Measurements from ENCODE around the gene TOR1B. TPM values are rescaled to one million over a fixed set of nuclear protein-coding genes. Genes with fewer than 3 reads are reported as not detected.
"Not testable (repeated sequence)": the region's sequence is repeated elsewhere in the genome, so short reads cannot be mapped to it uniquely, and the experiment has no call there.

Gene TOR1B
- total RNA-seq, 1 donor from 2014 or later = 28.0 TPM

DNA sequence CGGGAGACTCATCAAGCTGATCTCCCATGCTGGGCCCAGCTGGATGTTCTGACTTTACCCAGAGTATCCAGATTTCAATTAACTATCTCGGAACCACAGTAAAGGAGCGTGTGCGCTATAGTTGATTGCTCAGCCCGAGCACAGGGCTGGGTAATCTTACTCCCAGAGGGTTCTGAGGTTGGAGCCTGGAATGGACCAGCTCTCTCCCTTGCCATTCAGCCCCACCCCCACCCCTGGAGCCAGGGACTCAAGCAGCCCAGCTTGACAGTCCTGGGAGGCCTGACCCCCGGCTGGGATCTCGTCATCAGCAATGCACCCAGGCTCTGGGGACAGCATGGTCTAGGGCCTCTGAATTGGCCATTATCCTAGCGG is 26.4 kb upstream of the TOR1B start:
- intact Hi-C loops (cut with micrococcal nuclease) = no loop called here

DNA sequence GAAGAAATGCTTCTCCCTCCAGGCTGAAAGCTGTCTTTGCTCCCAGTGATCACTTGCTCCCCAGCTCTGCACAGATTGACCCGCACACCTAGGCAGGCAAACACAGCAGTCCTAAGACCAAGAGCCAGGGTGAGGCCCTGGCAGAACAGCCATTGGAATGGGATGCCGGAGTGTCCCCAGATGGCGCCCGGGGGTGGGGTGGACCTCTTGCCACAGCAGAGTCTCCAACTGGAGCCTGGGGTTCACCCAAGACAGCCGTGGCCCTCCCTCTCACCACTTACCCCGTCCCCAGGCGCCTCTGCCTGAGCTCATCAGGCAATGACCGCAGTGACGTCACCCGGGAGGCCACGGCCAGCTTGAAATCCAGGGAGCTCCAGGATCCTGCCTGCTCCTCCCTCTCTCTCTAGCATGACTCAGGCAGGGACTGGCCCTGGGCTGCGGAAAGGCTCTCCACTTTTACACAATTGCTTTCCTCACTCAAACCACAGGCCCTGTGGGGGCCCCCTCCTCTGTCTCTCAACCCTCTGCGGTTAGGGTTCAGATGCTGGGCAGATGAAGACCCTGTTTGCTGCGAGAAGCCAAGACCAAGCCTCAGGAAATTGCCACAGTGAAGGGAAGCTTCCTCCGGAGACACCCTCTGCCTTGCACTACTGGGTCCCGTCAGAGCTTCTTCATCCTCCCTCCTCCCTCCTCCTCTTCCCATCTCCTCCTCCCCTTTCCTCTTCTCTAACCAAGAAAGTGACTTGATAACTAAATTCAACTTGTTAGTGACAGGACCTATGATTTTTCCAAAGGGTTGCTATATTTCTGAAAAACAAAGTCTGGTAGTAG is 25.8 kb upstream of the TOR1B start:
- intact Hi-C loops (cut with micrococcal nuclease) = no loop called here

DNA sequence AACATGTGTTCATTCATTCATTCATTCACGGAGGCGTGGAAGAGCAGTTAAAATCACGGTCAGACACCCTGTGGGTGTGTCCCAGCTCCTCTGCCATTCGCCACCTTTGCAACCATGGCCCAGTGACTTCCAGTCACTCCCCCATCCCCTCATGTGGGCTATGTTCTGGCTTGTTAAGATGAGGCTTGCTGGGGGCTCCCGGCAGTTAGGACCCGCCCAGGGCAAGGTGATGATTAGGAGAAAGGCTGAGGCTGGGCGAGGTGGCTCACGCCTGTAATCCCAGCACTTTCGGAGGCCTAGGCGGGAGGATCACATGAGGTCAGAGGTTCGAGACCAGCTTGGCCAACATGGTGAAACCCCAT is 25.2 kb upstream of the TOR1B start:
- intact Hi-C loops (cut with micrococcal nuclease) = no loop called here

DNA sequence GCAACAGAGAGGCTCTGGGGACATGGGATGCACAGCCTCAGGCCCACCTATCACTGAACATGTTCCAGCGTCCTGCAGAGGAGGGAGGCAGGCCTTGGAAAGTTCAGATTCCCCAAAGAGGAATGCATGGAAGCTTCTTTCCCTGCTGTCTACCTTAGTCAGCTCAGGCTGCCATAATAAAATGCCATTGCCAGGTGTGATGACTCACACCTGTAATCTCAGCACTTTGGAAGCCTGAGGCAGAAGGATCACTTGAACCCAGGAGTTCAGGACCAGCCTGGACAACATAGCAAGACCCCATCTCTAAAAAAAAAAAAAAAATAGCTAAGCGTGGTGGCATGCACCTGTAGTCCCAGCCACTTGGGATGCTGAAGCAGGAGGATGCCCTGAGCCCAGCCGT is 24.5 kb upstream of the TOR1B start:
- intact Hi-C loops (cut with micrococcal nuclease) = no loop called here

DNA sequence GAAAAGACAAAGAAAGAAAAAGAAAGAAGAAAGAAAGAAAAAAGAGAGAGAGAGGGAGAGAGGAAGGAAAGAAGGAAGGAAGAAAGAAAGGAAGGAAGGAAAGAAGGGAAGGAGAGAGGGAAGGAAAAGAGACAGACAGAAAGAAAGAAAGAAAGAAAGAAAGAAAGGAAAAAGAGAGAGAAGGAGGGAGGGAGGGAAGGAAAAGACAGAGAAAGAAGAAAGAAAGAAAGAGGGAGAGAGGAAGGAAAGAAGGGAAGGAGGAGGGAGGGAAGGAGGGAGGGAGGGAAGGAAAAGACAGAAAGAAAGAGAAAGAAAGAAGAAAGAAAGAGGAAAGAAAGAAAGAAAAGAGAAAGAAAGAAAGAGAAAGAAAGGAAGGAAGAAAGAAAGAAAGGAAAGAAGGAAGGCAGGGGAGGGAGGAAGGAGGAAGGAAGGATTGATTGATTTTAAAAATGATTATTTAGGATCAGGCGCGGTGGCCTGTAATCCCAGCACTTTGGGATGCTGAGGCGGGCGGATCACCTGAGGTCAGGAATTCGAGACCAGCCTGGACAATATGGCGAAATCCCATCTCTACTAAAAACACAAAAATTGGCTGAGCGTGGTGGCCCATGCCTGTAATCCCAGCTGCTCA is 23.3 kb upstream of the TOR1B start:
- intact Hi-C loops (cut with micrococcal nuclease) = no loop called here

DNA sequence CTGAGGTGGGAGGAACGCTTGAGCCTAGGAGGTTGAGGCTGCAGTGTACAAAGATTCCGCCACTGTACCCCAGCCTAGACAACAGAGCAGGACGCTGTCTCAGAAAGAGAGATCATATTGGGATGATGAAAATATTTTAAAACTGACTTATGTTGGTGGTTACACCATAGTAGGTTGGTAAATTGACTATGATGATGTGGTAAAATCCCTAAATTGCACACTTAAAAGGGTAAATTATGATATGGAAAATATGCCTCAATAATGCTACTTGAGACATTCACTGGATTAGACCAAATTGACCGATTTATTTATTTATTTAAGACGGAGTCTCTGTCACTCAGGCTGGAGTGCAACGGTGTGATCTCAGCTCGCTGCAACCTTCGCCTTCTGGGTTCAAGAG is 21.9 kb upstream of the TOR1B start:
- intact Hi-C loops (cut with micrococcal nuclease) = no loop called here

DNA sequence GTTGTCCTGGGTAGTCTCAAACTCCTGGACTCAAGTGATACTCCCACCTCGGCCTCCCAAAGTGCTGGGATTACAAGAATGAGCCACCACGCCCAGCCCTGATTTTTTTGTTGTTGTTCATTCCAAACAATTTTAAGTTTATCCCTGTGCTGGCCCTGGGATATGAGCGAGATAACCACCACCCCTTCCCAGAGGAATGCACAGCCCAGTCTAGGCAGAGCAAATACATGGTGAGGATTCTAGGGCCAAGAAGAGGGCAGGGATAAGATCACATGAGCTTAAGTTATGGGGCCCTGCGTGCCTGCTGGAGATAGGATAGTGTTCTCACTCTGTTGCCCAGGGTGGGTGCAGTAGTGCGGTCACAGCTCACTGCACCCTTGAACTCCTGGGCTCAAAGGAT is 21.0 kb upstream of the TOR1B start:
- intact Hi-C loops (cut with micrococcal nuclease) = loop anchor here (2.0 kb wide), 1 partner anchor 643 kb away; no protein-coding TSS in a partner anchor

DNA sequence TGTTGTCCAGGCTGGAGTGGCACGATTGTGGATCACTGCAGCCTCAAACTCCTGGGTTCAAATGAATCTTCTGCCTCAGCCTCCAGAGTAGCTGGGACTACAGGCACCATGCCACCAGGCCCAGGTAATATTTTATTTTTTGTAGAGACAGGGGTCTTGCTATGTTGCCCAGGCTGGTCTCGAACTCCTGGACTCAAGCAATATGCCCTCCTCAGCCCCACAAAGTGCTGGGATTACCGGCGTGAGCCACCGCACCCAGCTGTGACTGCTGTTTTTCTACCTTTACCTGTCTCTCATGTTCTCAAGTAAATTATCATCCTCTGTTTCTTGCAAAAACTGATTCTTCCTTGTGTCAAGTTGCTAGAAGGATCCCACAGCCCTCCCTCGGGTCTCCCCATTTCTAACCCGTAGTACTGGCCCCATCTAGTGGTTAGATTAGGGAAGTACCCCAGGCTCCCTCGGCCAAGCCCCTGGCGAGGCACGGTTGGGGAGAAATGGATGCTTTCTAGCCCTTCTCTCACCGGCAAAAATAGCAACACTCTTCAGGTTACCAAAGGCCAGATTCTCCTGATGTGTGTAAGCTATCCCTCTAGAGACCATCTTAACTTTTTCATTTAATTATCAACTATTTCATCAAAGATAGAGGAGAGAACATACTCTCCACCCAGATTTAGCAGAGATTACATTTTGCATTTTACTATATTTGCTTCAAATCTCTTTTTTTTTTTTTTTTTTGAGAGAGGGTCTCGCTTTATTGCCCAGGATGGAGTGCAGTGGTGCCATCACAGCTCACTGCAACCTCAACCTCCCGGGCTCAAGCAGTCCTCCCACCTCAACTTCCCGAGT is 19.2 kb upstream of the TOR1B start:
- intact Hi-C loops (cut with micrococcal nuclease) = loop anchor here (1.0 to 2.0 kb wide), 5 partner anchors 46 to 645 kb away; partner anchors contain the start of gene ASB6

DNA sequence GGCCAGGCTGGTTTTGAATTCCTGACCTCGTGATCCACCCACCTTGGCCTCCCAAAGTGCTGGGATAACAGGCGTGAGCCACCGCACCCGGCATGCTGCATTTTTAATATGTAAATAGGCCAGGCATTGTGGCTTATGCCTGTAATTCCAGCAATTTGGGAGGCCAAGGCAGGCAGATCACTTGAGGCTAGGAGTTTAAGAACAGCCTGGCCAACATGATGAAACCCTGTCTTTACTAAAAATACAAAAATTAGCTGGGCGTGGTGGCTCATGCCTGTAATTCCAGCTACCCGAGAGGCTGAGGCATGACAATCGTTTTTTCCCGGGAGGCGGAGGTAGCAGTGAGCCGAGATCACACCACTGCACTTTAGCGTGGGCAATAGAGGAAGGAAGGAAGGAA is 18.0 kb upstream of the TOR1B start:
- intact Hi-C loops (cut with micrococcal nuclease) = not testable (repeated sequence)

DNA sequence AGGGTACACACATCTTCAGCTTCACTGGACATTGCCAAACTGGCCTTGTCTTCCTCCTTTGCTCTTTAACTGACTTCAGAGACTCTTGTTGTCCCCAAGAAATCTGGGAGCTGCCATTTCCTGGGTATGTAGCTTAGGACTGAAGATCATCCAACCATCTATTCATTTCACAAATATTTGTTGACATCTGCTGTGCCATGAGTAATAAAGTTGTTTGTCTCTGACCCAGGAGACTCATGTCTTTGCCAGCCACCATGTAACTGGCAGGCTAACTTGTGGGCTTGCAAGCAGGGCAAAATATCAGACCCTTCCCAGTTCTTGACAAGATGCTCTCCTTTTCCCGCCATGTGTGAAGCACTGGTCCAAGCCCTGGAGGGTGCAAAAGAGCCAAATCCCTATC is 17.1 kb upstream of the TOR1B start:
- intact Hi-C loops (cut with micrococcal nuclease) = no loop called here

DNA sequence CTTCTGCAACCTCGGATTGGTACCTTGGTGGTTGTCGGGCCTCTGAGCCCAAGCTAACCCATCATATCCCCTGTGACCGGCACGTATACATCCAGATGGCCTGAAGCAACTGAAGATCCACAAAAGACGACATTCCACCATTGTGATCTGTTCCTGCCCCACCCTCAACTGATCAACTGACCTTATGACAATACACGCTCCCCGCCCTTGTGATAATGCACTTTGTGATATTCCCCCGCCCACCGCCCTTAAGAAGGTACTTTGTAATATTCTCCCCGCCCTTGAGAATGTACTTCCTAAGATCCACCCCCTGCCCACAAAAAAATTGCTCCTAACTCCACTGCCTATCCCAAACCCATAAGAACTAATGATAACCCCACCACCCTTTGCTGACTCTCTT is 16.5 kb upstream of the TOR1B start:
- intact Hi-C loops (cut with micrococcal nuclease) = no loop called here

DNA sequence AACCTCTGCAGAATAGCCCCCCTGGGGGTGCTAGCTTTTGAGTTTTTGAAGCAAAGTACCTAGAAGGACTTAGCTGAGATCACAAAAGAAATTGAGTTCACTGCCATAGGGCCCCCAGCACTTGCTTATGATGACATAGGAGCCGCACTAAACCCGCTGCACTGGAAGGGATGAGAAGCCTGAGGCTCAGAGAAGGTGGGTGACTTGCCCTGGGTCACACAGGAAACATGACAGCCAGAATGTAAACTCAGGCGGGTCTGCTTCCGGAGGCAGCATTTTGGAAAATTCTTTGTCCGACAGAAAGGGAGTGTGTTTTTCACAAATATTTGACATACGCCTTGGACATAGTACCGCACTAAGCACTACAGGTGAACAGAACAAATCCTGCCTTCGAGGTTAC is 8.4 kb upstream of the TOR1B start:
- intact Hi-C loops (cut with micrococcal nuclease) = loop anchor here (5.0 kb wide), 1 partner anchor 303 kb away; no protein-coding TSS in a partner anchor

DNA sequence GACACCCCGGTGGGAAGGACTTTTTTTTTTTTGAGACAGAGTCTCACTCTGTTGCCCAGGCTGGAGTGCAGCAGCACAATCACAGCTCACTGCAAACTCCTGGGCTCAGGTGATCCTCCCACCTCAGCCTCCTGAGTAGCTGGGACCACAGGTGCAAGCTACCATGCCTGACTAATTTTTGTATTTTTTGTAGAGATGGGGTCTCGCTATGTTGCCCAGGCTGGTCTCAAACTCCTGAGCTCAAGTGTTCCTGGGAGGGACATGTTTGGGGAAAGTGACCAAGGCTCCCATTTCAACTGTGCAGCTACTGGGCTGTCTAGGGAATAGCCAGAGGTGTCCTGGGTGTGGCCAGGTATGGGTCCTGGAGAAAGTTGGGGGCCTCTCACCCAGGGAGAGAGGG is 7.0 kb upstream of the TOR1B start:
- intact Hi-C loops (cut with micrococcal nuclease) = not testable (repeated sequence)

DNA sequence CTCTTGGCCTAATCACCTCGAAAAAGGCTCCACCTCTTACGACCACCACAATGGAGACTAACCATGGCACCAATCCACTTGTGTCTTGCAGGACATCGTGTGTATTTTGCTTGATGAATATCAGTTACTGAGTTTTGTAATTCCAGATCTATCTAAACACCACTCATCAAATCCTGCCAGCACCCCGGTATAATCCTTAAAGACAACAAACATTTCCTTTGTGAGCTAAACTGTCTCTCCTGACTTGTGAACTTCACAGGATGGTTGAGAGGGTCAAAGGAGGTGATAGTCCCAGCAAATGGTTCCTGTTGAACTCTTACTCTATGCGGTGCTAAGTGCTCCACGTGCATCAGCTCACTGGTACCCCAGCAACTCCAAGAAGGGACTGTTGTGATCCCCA is 4.0 kb upstream of the TOR1B start:
- intact Hi-C loops (cut with micrococcal nuclease) = no loop called here

DNA sequence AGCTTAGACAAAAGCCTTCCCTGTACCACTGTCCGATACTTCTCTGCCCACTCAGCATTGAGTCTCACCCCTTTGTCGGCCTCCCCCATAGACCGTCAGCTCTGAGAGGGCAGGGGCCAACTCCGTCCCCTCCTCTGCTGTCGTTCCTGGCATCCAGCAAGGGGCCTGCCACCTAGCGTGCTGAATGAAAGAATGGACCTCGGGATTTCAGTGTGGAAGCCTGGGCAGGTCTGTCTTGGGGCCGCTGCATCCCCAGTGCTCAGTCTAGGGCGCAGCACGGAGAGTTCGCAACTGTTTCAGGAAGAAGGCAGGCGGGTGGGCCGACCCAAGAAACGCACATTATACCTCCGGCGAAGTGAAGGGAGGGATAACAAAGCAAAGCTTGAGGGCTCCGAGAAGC is 1.5 kb upstream of the TOR1B start:
- intact Hi-C loops (cut with micrococcal nuclease) = loop anchor here (5.0 kb wide), 1 partner anchor 66 kb away; no protein-coding TSS in a partner anchor

DNA sequence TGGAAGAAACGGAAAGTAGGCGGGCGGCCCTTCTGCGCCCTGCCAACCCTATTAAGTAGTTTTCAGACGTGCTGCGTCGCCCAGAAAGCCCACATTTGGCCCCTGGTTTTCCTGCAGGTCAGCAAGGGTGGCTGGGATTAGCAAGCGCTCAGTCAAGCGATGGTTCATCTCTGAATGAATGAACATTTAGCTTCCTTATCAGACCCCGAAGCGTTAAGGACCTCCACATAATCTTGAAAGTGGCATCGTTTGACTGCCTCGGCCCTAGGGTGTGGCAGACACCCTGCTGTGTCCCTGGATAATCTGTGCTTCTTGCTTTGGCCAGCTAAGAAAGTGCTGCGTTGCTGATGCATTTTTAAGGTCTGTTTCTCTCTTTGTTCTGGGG is 684 bp downstream of the TOR1B start:
- intact Hi-C loops (cut with micrococcal nuclease) = loop anchor here (1.0 to 5.0 kb wide), 7 partner anchors 21 to 692 kb away; partner anchors contain the start of genes C9orf78, GPR107, PTPA and TOR1A

DNA sequence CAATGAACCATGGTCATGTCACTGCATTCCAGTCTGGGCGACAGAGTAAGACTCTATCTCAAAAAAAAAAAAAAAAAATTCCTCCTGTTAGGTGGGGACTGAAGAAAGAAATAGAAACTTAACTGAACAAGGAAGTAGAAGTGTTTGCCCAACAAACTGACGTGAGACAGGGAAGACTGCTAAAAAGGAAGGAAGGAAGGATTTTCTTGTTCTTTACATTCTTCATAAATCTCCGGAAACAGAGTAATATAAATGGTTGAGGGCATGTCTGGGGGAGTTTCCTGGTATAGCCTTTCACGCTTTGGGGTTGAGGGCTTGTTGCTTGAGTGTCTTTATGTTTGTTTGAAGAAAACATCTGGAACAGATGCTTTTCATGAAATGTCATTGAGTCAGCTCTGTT is 3.1 kb downstream of the TOR1B start:
- intact Hi-C loops (cut with micrococcal nuclease) = no loop called here

DNA sequence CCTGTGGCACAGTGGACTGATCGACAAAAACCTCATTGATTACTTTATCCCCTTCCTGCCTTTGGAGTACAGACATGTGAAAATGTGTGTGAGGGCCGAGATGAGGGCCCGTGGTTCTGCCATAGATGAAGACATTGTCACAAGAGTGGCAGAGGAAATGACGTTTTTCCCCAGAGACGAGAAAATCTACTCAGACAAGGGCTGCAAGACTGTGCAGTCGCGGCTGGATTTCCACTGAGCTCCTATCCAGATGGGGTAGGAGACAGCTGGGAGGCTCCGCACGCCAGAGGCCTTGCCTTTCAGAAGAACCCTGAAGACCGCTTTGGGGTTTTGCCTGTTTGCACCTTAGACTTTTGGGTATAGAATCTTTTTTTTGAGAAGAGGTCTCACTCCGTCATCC is 6.4 kb downstream of the TOR1B start:
- intact Hi-C loops (cut with micrococcal nuclease) = no loop called here

DNA sequence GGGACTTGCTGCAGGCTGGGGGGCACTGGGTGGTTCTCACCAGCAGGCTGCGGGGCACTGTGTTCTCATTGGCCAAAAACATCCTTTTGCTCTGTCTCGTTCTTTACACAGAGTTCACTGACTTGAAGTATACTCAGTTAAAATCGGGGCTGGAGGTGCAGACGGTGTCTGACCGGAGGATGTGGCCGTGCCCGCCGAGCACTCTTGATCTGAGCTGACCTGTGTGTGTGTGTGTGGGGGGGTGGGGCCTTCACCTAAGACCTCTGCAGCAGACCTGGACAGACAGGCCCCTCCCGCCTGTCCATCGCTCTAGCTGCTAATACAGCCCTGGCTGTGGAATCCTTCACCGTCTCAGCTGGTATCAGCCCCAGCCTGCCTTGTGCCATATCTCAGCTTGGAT is 7.1 kb downstream of the TOR1B start:
- intact Hi-C loops (cut with micrococcal nuclease) = no loop called here

DNA sequence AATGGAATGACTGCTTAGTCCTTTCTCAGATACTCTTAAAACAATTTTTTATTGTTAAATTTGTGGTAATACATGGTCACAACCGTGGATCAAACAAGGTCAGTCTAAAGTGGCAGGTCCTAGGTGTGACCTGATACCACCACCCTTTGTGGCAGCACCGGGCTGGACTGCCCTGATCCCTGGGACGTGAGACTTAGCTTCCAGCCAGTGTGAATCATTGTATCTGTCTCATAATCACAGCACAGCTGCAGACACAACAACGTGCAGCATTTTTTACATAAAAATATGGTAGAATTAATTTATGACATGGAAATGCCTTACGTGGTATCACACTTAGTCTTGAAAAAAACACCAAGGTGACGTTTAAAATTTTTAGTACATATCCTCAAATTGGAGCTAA is 7.8 kb downstream of the TOR1B start:
- intact Hi-C loops (cut with micrococcal nuclease) = no loop called here

DNA sequence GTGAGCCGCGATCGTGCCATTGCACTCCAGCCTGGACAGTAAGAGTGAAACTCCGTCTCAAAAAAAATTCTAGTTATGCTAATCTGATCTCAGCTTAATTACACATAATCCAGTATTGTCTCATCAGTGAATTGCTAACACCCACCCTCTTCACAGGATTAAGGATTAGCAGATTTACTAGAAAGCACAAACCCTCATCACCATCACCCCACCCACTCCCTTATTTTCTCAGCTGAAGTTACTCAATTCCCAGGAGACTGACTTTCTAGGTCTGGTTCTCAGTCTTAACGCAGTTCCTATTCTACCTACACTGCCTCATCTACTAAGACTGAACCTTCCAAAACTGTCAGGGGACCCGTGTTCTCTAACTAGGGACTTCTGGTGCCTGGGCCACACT is 9.0 kb downstream of the TOR1B start:
- intact Hi-C loops (cut with micrococcal nuclease) = no loop called here

DNA sequence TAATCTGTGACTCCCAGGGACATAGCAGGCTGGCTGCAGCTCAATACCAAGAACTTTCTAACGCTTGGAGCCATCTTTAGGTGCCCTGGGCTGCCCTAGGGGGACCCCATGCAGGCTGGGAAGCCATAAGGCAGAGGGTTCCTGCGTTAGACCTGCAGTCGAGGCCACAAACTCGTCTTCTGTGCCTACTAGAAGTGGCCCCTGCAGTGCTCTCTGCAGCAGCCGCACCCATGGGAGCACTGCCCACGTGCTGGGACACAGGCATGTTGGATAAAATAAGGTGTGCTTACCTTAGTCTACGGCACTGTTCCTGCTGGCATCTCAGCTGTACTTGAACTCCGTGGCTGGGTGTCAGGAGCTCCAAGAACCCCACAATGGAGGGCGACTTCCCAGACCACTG is 9.4 kb downstream of the TOR1B start:
- intact Hi-C loops (cut with micrococcal nuclease) = no loop called here

Data from T-helper 1 cell treated with Interleukin-12 subunit alpha and Interleukin-12 subunit beta and Interleukin-4 antibody, amounts not matched to agents 30 ng/mL and 1 ng/mL, for 36 hours (primary cell).